ENCODE measurements around the gene OGN. TPM values are rescaled to one million over a fixed set of nuclear protein-coding genes. Genes with fewer than 3 reads are reported as not detected.

OGN gene
- total RNA-seq, 2 experiments from 2014 or later: 0.11 TPM; not detected in 1

GRCh38 chr9:92424340-92424739 lies 20.0 kb upstream of the OGN start, which contains the start of gene OMD:
Gene OMD (minus strand): TSS chr9:92424471. CDS start chr9:92417558, 6,913 bp downstream.
- Histone ChIP-seq H3K9me3 (ENCODE audit: control insufficient read depth in 1 of 2, insufficient read depth in 1 of 2, low read length in 2 of 2) (no peaks in the 10 kb centered on the region), H3K4me3 (ENCODE audit: low read length) (no peak within 1 kb of the TSS), H3K27me3 (ENCODE audit: control insufficient read depth in 1 of 2, insufficient read depth in 2 of 2, low read length in 2 of 2) (no peaks in the 10 kb centered on the region), H3K27ac (ENCODE audit: low read depth in 1 of 2, low read length in 2 of 2) (no peak within 1 kb of the TSS), H3K4me1 (ENCODE audit: insufficient read depth, low read length) (no peaks in the 10 kb centered on the region), H3K36me3 (ENCODE audit: insufficient read depth, low read length) (no peaks in the 10 kb centered on the region)
- TF ChIP-seq CTCF (IDR thresholded peaks at IDR 0.05): no peak
- H3K27ac Mint-ChIP-seq: no peak within 1 kb of the TSS
- POLR2A ChIA-PET: no interaction called here
- intact Hi-C loops (cut with DNase I, micrococcal nuclease): no loop called here
- H3K36me3 Mint-ChIP-seq (ENCODE audit: low read depth): no peaks in the 10 kb centered on the region
- no peaks in the 10 kb centered on the region for H3K9me3 Mint-ChIP-seq
- CTCF ChIA-PET: no interaction called here
- DNase-seq (no peak), ATAC-seq (ENCODE audit: poor library complexity) (no peak)
- no peaks in the 10 kb centered on the region for H3K27me3 Mint-ChIP-seq
- no peaks in the 10 kb centered on the region for H3K4me1 Mint-ChIP-seq (ENCODE audit: low read depth)
- no peak within 1 kb of the TSS for H3K4me3 Mint-ChIP-seq

- POLR2A ChIA-PET: no interaction called here
- no peak for ATAC-seq (ENCODE audit: poor library complexity)
- no peak for DNase-seq
- CTCF ChIA-PET: no interaction called here
- Histone ChIP-seq H3K4me3 (ENCODE audit: low read length) (no peak overlapping the region), H3K4me1 (ENCODE audit: insufficient read depth, low read length) (no peaks in the 10 kb centered on the region), H3K9me3 (ENCODE audit: control insufficient read depth in 1 of 2, insufficient read depth in 1 of 2, low read length in 2 of 2) (no peaks in the 10 kb centered on the region), H3K36me3 (ENCODE audit: insufficient read depth, low read length) (no peaks in the 10 kb centered on the region), H3K27me3 (ENCODE audit: control insufficient read depth in 1 of 2, insufficient read depth in 2 of 2, low read length in 2 of 2) (no peaks in the 10 kb centered on the region), H3K27ac (ENCODE audit: low read depth in 1 of 2, low read length in 2 of 2) (no peak overlapping the region)
- H3K27me3 Mint-ChIP-seq: no peaks in the 10 kb centered on the region
- no peak overlapping the region for H3K27ac Mint-ChIP-seq
- no peak for TF ChIP-seq CTCF (IDR thresholded peaks at IDR 0.05)
- intact Hi-C loops (cut with DNase I, micrococcal nuclease): no loop called here
- H3K4me1 Mint-ChIP-seq (ENCODE audit: low read depth): no peaks in the 10 kb centered on the region
- no peaks in the 10 kb centered on the region for H3K9me3 Mint-ChIP-seq
- H3K36me3 Mint-ChIP-seq (ENCODE audit: low read depth): no peaks in the 10 kb centered on the region
- no peak overlapping the region for H3K4me3 Mint-ChIP-seq
Observed at GRCh38 chr9:92423612-92424011, 19.2 kb upstream of the OGN start.

- Mint-ChIP-seq H3K27ac (no peak overlapping the region), H3K4me1 (ENCODE audit: low read depth) (no peaks in the 10 kb centered on the region), H3K27me3 (no peaks in the 10 kb centered on the region), H3K36me3 (ENCODE audit: low read depth) (no peaks in the 10 kb centered on the region), H3K4me3 (no peak overlapping the region), H3K9me3 (no peaks in the 10 kb centered on the region)
- Histone ChIP-seq H3K36me3 (ENCODE audit: insufficient read depth, low read length) (no peaks in the 10 kb centered on the region), H3K4me3 (ENCODE audit: low read length) (no peak overlapping the region), H3K27me3 (ENCODE audit: control insufficient read depth in 1 of 2, insufficient read depth in 2 of 2, low read length in 2 of 2) (no peaks in the 10 kb centered on the region), H3K4me1 (ENCODE audit: insufficient read depth, low read length) (no peaks in the 10 kb centered on the region), H3K27ac (ENCODE audit: low read depth in 1 of 2, low read length in 2 of 2) (no peak overlapping the region), H3K9me3 (ENCODE audit: control insufficient read depth in 1 of 2, insufficient read depth in 1 of 2, low read length in 2 of 2) (no peaks in the 10 kb centered on the region)
- ChIA-PET CTCF (no interaction called here), POLR2A (no interaction called here)
- no peak for ATAC-seq (ENCODE audit: poor library complexity)
- intact Hi-C loops (cut with DNase I, micrococcal nuclease): no loop called here
- DNase-seq: no peak
- no peak for TF ChIP-seq CTCF (IDR thresholded peaks at IDR 0.05)
Observed at GRCh38 chr9:92422611-92423338, 18.4 kb upstream of the OGN start.
